GM12878 (cell line): ENCODE data around the gene SEMA3B. TPM values are rescaled to one million over a fixed set of nuclear protein-coding genes. Genes with fewer than 3 reads are reported as not detected.

Experiments used
- ATAC-seq: fragments of 200-7000 bp; cut with Tn5 transposase; 3 replicates; pipeline ENCODE4 v1.9.1; 2020; ENCODE audit warnings: mild to moderate bottlenecking, moderate library complexity
- BruUV-seq: library from RNA; stranded (reverse); fragments of 400-500 nt; replicated peaks from 2 replicates; lab custom pipeline; 2021; lab: Mats Ljungman, UMichigan
- CTCF ChIA-PET: fragments of 300-600 bp; sonication (Branson Sonifier 250); formaldehyde crosslinking; extraction: SDS; loops from one replicate; lab custom pipeline; 2021; ENCODE audit warnings: inconsistent platforms; lab: Yijun Ruan, JAX
- POLR2A ChIA-PET: fragments of 350-600 bp; formaldehyde crosslinking; extraction: SDS; loops from one replicate; lab custom pipeline; 2021; ENCODE audit warnings: inconsistent platforms; lab: Charles Lee
- RAD21 ChIA-PET: fragments of 300-600 bp; sonication (Branson Sonifier 250); formaldehyde crosslinking; loops from one replicate; lab custom pipeline; 2023; ENCODE audit warnings: antibody characterized with exemption; ENCODE audit not compliant: unreplicated experiment; lab: Charles Lee
- SMC1A ChIA-PET: fragments of 300-600 bp; sonication (Branson Sonifier 250); formaldehyde crosslinking; loops from one replicate; lab custom pipeline; 2023; ENCODE audit not compliant: unreplicated experiment, uncharacterized antibody; lab: Charles Lee
- DNase-seq: peaks from one replicate; pipeline ENCODE4 v3.0.0-alpha.2; 2011; ENCODE audit warnings: low read depth, low spot score
- FAIRE-seq: peaks from 3 replicates; lab custom pipeline; 2011; peaks lifted over from hg19 to GRCh38; lab: Jason Lieb, UNC
- H2AFZ ChIP-seq: 2 replicates; pipeline ENCODE4 v1.6.0; 2011; ENCODE audit warnings: low read depth, low read length, control low read depth; ENCODE audit not compliant: control insufficient read depth
- H3K27ac ChIP-seq: 2 replicates; pipeline ENCODE4 v1.5.1; 2011; ENCODE audit warnings: control low read depth; ENCODE audit not compliant: control insufficient read depth, insufficient read depth
- H3K27me3 ChIP-seq, 2 experiments: replicated peaks in 1 of 2; 2 replicates each; pipeline versions ENCODE4 v1.6.0 to v1.6.1; 2011; ENCODE audit warnings: low read length in 1 of 2; ENCODE audit not compliant: control insufficient read depth in 2 of 2, insufficient read depth in 2 of 2
- H3K36me3 ChIP-seq, 2 experiments: 2 replicates each; pipeline ENCODE4 v1.5.1; 2011; ENCODE audit warnings: low read length in 1 of 2; ENCODE audit not compliant: control insufficient read depth in 2 of 2, insufficient read depth in 2 of 2
- H3K4me1 ChIP-seq: 2 replicates; pipeline ENCODE4 v1.6.1; 2011; ENCODE audit warnings: mild to moderate bottlenecking, low read length, moderate library complexity, mixed read lengths; ENCODE audit not compliant: control insufficient read depth, insufficient read depth
- H3K4me2 ChIP-seq: 2 replicates; pipeline ENCODE4 v1.6.0; 2011; ENCODE audit warnings: control low read depth; ENCODE audit not compliant: control insufficient read depth, insufficient read depth
- H3K4me3 ChIP-seq: fragments of 200-600 bp; sonication (generic); 2 replicates; pipeline ENCODE4 v1.5.1; 2016
- H3K79me2 ChIP-seq: 2 replicates; pipeline ENCODE4 v1.6.0; 2011; ENCODE audit warnings: low read length; ENCODE audit not compliant: control insufficient read depth, insufficient read depth
- H3K9ac ChIP-seq: 2 replicates; pipeline ENCODE4 v1.8.0; 2011; ENCODE audit warnings: low read length, control low read depth, mixed read lengths; ENCODE audit not compliant: control insufficient read depth, insufficient read depth
- H3K9me3 ChIP-seq: replicated peaks from 3 replicates; pipeline ENCODE4 v1.5.1; 2011; ENCODE audit warnings: mild to moderate bottlenecking, low read length; ENCODE audit not compliant: control insufficient read depth, insufficient read depth
- H4K20me1 ChIP-seq: 2 replicates; pipeline ENCODE4 v1.6.0; 2011; ENCODE audit not compliant: control insufficient read depth, insufficient read depth
- FOS ChIP-seq: IDR thresholded peaks from 3 replicates; pipeline ENCODE4 v1.6.1; 2011; ENCODE audit warnings: borderline replicate concordance; ENCODE audit not compliant: insufficient read length; ENCODE audit errors: extremely low read depth
- HDGF ChIP-seq: fragments of 450-650 bp; IDR thresholded peaks from 2 replicates; pipeline ENCODE4 v1.6.1; 2016; ENCODE audit warnings: antibody characterized with exemption
- MTA3 ChIP-seq: IDR thresholded peaks from 2 replicates; pipeline ENCODE4 v1.6.1; 2012; ENCODE audit warnings: low read length, inconsistent platforms, borderline replicate concordance
- MXI1 ChIP-seq: fragments of 150-350 bp; IDR thresholded peaks from 2 replicates; pipeline ENCODE4 v1.6.1; 2011; ENCODE audit warnings: low read depth, mild to moderate bottlenecking, inconsistent platforms, low read length, improper control_type of control experiment
- NKRF ChIP-seq: fragments of 450-650 bp; conservative IDR thresholded peaks from 2 replicates; pipeline ENCODE4 v1.6.1; 2017; ENCODE audit warnings: mild to moderate bottlenecking, moderate library complexity
- RELA ChIP-seq: fragments of 450-650 bp; IDR thresholded peaks from 2 replicates; pipeline ENCODE4 v1.8.0; 2014; ENCODE audit warnings: borderline replicate concordance; ENCODE audit not compliant: partially characterized antibody
- RELB ChIP-seq: fragments of 450-650 bp; IDR thresholded peaks from 2 replicates; pipeline ENCODE4 v1.6.1; 2017; ENCODE audit warnings: low read depth, mild to moderate bottlenecking, moderate library complexity
- SPI1 ChIP-seq: IDR thresholded peaks from 2 replicates; pipeline ENCODE4 v1.6.1; 2011; ENCODE audit warnings: low read depth, mild to moderate bottlenecking, low read length, moderate library complexity, borderline replicate concordance; ENCODE audit not compliant: insufficient read depth
- STAT1 ChIP-seq: fragments of 450-650 bp; conservative IDR thresholded peaks from 2 replicates; pipeline ENCODE4 v1.6.1; 2014; ENCODE audit warnings: antibody characterized with exemption, mild to moderate bottlenecking
- SUPT20H ChIP-seq: IDR thresholded peaks from 2 replicates; pipeline ENCODE4 v1.6.1; 2011; ENCODE audit warnings: low read depth, mild to moderate bottlenecking, low read length, moderate library complexity, borderline replicate concordance; ENCODE audit not compliant: control insufficient read depth
- ZSCAN29 ChIP-seq: fragments of 450-650 bp; IDR thresholded peaks from 2 replicates; pipeline ENCODE4 v1.6.1; 2017; ENCODE audit warnings: mild to moderate bottlenecking, moderate library complexity
- WGBS: methylation state at CpG from one replicate; pipeline ENCODE4 v1.1.6; 2016; ENCODE audit warnings: low lambda C conversion rate; ENCODE audit not compliant: insufficient replicate concordance, insufficient coverage; ENCODE audit errors: missing lambda C conversion rate; 5-methylcytosine and 5-hydroxymethylcytosine counted together
- in situ Hi-C: fragments of 300-500 bp; cut with MboI; formaldehyde crosslinking; loops from 9 replicates; pipeline ENCODE4 v1.14.3; 2018; ENCODE audit warnings: mixed read lengths
- intact Hi-C: fragments of 100-400 bp; cut with micrococcal nuclease; formaldehyde crosslinking; loops from one replicate; pipeline ENCODE4 v1.14.2; 2022; ENCODE audit not compliant: unreplicated experiment
- polyA plus RNA-seq, 11 experiments: library from polyadenylated mRNA; depleted of rRNA in 4 of 11; unstranded in 6 of 11; stranded (reverse) in 5 of 11; fragments of >200 nt; fragmentation: Nextera tagmentation in 4 of 11; fragmentation: Illumina TruSeq in 1 of 11; extraction: Ambion mirVana in 4 of 11; extraction: Trizol in 1 of 11; gene quantifications; 1 replicate in 1 of 11; 2 replicates in 10 of 11; pipeline versions ENCODE4 v1.2.1 to v1.2.3, GENCODE V29; 2011 to 2016; ENCODE audit warnings: inconsistent platforms in 2 of 11, missing spikeins in 2 of 11, low read depth in 1 of 11
- total RNA-seq, 4 experiments: library from RNA; depleted of rRNA in 3 of 4; stranded (reverse); fragments of >200 nt in 3 of 4; fragmentation: Illumina TruSeq in 1 of 4; extraction: Trizol in 1 of 4; gene quantifications; 2 replicates each; pipeline versions ENCODE4 v1.2.1 to v1.2.3, GENCODE V29; 2013 to 2021
- TF ChIP-seq, protein P1 (sequence below): fragments of 450-650 bp; IDR thresholded peaks from 2 replicates; pipeline ENCODE4 v1.6.1; 2016; ENCODE audit warnings: mild to moderate bottlenecking

Gene SEMA3B
- total and polyA plus RNA-seq, 10 of the 15 experiments (the other 5 are each of a cell fraction or from before 2014, with no cell fraction given) = 0.06 to 0.59 (median 0.14) TPM; not detected in 2

GRCh38 chr3:50226888-50227389, 42.0 kb upstream of the SEMA3B start:
- SMC1A ChIA-PET = interaction anchor here (0.7 to 5.1 kb wide), 8 partner anchors 8 to 45 kb away, joined by 3 to 51 read pairs (median 7); partner anchors contain the start of genes GNAI2 and GNAT1

More at GRCh38 chr3:50226888-50227389, 42.0 kb upstream of the SEMA3B start:
- POLR2A ChIA-PET = interaction anchor here (0.7 to 3.7 kb wide), 6 partner anchors 10 to 287 kb away, joined by 3 to 38 read pairs (median 4); partner anchors contain the start of gene GNAI2
- DNase-seq = no peak
- Histone ChIP-seq H3K9me3 (no peaks in the 10 kb centered on the region), H3K27me3 (no peaks in the 10 kb centered on the region), H4K20me1 (no peaks in the 10 kb centered on the region), H3K4me2 (peak overlapping the region; percentile 100), H3K4me3 (peak overlapping the region; percentile 75), H3K4me1 (peaks cover 19% of the 10 kb centered on the region), H3K36me3 (no peaks in the 10 kb centered on the region; a peak in 1 of 4 replicates)
- CTCF ChIA-PET = interaction anchor here (0.6 to 7.4 kb wide), 24 partner anchors 10 to 385 kb away, joined by 3 to 149 read pairs (median 6); partner anchors contain the start of genes CISH, GNAI2, GNAT1 and HYAL2
- TF ChIP-seq, protein P1, sequence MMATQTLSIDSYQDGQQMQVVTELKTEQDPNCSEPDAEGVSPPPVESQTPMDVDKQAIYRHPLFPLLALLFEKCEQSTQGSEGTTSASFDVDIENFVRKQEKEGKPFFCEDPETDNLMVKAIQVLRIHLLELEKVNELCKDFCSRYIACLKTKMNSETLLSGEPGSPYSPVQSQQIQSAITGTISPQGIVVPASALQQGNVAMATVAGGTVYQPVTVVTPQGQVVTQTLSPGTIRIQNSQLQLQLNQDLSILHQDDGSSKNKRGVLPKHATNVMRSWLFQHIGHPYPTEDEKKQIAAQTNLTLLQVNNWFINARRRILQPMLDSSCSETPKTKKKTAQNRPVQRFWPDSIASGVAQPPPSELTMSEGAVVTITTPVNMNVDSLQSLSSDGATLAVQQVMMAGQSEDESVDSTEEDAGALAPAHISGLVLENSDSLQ = peak; percentile 14; the same call in 1 of the 2 replicates
- 0 out of 2 replicates have a peak, but pooled peaks have one; percentile 2 for TF ChIP-seq MXI1
- TF ChIP-seq STAT1 = no peak
- TF ChIP-seq ZSCAN29 = no peak
- peak; percentile 28; the same call in 1 of the 2 replicates for TF ChIP-seq SPI1
- no peak for TF ChIP-seq FOS
- peak; percentile 17 for TF ChIP-seq RELA
- no peak for TF ChIP-seq RELB
- peak; percentile 42 for TF ChIP-seq HDGF
- TF ChIP-seq NKRF = peak; percentile 37; the same call in 1 of the 2 replicates
- TF ChIP-seq SUPT20H = no peak
- no peak for TF ChIP-seq MTA3
- TF ChIP-seq, all 136 proteins: peak for 6
- ATAC-seq = peak; percentile 51
- RAD21 ChIA-PET = interaction anchor here (0.5 to 6.8 kb wide), 16 partner anchors 9 to 1624 kb away, joined by 3 to 73 read pairs (median 6); partner anchors contain the start of genes GNAI2 and GNAT1
- no peak for FAIRE-seq
- no TSS peak for BruUV-seq
- H3K27ac ChIP-seq = peak overlapping the region; percentile 56; the same call in 1 of the 2 replicates
- intact Hi-C loops (loop anchor here (1.0 kb wide), 5 partner anchors 19 to 106 kb away; no protein-coding TSS in a partner anchor), in situ Hi-C loops (loop anchor here (5.0 kb wide), 1 partner anchor 35 kb away; the partner anchor contains the start of gene GNAT1)
- peak overlapping the region; percentile 77 for H3K9ac ChIP-seq
- H2AFZ ChIP-seq = peak overlapping the region; percentile 95
- 4% methylated on average over 36 of the region's 40 CpGs for WGBS
- H3K79me2 ChIP-seq = no peaks in the 10 kb centered on the region; the same call in 1 of the 2 replicates
